B cell (primary cell): Measurements from ENCODE around the gene TARP.

Experiments
- CTCF ChIP-seq: fragments of 200-600 bp; IDR thresholded peaks from one replicate; pipeline ENCODE4 v1.8.0; 2022; ENCODE audit warnings: antibody characterized with exemption, mild to moderate bottlenecking
- EZH2 ChIP-seq: IDR thresholded peaks from 2 replicates; pipeline ENCODE4 v1.6.1; 2012; ENCODE audit warnings: borderline replicate concordance, low read depth, mild to moderate bottlenecking, moderate library complexity, low read length; ENCODE audit not compliant: insufficient read depth, poor library complexity, severe bottlenecking

GRCh38 chr7:38307640-38308039, 34.2 kb upstream of the TARP start:
- TF ChIP-seq CTCF (no peak), EZH2 (no peak)
